HL-60 (cell line): Measurements from ENCODE around the gene FBXL14.

Experiments
- CTCF ChIP-seq: IDR thresholded peaks from one replicate; pipeline ENCODE4 v1.5.1; 2011; ENCODE audit warnings: low read length, control low read depth, inconsistent platforms; ENCODE audit not compliant: insufficient read depth
- GABPA ChIP-seq: IDR thresholded peaks from 2 replicates; pipeline ENCODE4 v1.6.1; 2012; ENCODE audit warnings: low read depth
- POLR2AphosphoS5 ChIP-seq: IDR thresholded peaks from 2 replicates; pipeline ENCODE4 v1.6.1; 2012; ENCODE audit warnings: low read depth
- SPI1 ChIP-seq: IDR thresholded peaks from 2 replicates; pipeline ENCODE4 v1.6.1; 2012; ENCODE audit warnings: low read depth, mild to moderate bottlenecking, borderline replicate concordance

GRCh38 chr12:1611803-1612572 lies 17.6 kb upstream of the FBXL14 start:
- TF ChIP-seq POLR2AphosphoS5 (no peak), CTCF (no peak), GABPA (no peak), SPI1 (no peak)
